ENCODE results near the gene C11orf52.

C11orf52 gene

GRCh38 chr11:111939836-111940604, 21.3 kb downstream of the C11orf52 start:
- DNase-seq, result peak; percentile 92

DNA sequence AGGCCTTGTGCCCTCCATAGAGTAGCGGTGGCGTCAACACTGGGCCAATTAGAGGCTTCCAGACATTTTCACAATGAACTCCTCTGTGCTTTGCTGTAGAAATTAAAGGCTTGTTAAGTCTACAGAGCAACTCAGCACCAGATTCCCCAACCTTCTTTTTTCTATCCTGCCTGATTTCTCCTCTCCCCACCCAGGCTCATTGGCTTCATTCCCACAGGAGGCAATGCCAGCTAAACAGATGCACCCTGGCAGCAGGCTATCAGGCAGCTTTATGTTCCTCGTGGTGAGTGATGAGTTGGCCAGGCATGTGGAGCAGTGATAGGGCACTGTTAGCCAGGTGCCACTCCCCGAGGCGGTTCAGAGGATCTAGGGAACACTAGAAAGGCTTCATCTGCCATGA, 23.2 kb downstream of the C11orf52 start:
- DNase-seq, result no peak

- DNase-seq, result no peak
These were observed 24.1 kb downstream of the C11orf52 start for GRCh38 chr11:111942829-111943228.

DNA sequence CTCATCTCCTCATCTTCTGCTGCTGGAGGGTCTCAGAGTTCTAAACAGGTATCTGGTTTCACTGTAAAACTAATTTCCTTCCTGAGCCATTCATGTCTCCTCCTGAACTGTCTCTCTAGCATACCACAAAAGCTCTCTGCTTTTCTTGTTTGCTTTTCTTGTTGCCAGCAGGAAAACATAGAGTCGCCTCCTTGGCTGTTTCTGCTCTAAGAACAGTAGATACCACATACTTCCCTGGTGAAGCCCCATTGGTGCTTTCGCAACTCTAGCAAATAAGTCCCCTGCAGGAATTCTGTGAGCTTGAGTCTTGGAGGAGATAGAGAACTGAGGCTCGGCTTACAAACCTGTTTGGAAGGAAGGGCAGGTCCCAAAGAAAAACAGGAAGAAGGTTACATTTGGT, 25.4 kb downstream of the C11orf52 start:
- peak; percentile 76 for DNase-seq

DNA sequence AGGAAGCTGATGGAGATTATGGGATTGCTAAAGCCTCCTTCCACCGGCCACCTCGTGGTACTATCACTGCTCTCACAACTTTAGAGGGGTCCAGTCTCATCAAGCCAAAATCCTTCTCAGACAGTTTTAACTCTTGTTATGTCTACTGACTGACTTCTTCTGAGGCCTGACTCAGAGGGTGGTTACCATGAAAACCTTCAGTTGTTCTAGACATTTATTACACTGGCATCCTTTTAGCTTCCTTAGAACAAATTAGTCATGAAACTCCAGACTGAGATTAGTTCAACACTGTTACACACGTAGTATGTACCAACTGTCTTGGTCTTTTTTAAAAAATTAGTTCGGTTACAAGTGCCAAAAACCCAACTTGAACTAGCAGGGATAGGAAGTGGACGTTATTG, 25.9 kb downstream of the C11orf52 start:
- peak; percentile 85 for DNase-seq

- no peak for DNase-seq
These were observed 26.5 kb downstream of the C11orf52 start for GRCh38 chr11:111945198-111945597.

- no peak for DNase-seq
These were observed 27.8 kb downstream of the C11orf52 start for GRCh38 chr11:111946499-111946898.

GRCh38 chr11:111947143-111947542, 28.4 kb downstream of the C11orf52 start:
- no peak for DNase-seq

- DNase-seq, result no peak
These were observed 31.1 kb downstream of the C11orf52 start for GRCh38 chr11:111949519-111950426.

- DNase-seq, result no peak
These were observed 32.9 kb downstream of the C11orf52 start for GRCh38 chr11:111951565-111951964.

GRCh38 chr11:111954154-111954553, 35.4 kb downstream of the C11orf52 start:
- no peak for DNase-seq

DNA sequence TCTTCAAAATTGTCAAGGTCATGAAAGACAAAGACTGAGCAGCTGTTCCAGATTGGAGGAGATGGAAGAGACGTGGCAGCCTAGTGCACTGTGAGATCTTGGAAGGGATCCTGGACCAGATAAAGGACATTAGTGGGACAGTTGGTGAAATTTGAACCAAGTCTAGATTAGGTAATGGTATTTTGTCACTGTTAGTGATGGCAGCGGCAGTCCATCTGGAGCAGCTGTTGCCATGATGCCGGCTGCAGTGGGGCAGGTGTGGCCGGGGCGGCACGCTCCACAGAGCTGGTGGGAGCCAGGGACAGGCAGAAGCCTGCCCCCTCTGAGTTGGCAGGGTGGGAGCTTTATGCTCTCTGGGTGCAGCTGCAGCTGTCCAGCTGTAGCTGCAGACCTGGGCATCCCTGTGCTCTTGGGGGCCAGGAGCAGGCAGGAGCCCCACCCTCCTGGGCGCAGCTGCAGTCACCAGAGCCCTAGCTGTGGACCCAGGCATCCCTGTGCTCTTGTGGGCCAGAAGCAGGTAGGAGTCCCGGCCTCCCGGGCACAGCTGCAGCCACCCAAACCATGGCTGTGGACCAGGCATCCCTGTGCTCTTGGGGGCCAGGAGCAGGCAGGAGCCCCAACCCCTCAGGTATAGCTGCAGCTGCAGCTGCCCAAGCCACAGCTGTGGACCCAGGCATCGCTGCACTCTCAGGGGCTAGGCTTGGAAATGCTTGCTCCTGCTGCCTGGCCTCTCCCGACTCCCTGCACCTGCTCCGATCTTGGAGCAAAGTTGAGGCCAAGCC, 39.1 kb downstream of the C11orf52 start:
- DNase-seq, result no peak

DNA sequence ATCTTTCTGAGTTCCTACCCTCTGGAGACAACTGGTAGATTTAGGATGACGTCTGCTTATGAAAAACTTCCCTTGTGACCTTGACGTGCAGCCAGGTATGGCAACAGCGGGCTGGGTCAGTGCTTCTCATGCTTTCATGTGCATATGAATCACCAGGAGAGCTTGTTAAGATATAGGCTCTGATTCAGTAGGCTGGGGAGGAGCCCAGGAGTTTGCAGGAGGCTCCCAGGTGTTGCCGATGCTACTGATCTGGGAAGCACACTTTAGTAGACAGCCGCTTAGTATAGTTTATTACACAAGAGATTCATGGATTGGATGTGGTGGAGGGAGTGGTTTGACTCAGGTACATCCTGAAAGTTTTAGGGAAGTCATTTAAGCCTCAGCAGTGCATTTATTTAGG, 42.2 kb downstream of the C11orf52 start:
- DNase-seq, result peak; percentile 16

GRCh38 chr11:111961389-111962300, 42.9 kb downstream of the C11orf52 start:
- no peak for DNase-seq

DNA sequence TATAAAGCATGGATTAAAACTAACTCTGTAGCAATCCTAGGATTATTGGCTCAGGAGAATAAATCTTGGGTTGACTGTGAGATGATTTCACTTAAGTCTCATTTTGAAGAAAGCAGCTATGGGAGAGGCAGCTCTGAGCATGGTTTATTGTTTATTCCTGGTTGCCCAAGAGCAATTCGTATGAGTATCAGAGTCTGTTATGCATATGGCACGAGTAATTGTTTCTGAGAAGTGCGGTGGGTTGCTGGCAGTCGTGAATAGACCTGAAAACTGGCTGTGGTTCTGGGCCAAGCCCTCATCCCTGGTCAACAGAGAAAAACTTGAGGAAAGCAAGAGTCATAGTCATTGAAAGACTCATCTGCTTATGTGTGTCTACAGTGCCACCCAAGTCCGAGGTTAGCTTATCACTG, 45.2 kb downstream of the C11orf52 start:
- no peak for DNase-seq

DNA sequence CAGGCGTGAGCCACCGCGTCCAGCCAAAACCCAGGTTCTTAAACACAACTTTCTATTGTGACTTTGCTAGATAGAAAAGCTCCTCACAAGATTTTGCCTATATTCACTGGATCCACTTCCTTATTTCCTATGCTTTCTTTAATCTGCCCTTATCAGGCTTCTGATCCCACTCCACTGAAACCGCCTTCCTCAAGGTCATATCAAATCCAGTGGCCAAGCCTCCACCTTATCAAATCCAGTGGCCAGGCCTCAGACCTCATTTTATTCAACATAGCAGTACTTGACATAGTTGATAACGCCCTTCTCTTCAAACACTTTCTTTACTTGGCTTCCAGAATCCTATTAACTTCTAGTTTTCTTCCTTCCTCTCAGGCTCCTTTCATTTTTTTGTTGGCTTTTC, 48.0 kb downstream of the C11orf52 start:
- no peak for DNase-seq

DNA sequence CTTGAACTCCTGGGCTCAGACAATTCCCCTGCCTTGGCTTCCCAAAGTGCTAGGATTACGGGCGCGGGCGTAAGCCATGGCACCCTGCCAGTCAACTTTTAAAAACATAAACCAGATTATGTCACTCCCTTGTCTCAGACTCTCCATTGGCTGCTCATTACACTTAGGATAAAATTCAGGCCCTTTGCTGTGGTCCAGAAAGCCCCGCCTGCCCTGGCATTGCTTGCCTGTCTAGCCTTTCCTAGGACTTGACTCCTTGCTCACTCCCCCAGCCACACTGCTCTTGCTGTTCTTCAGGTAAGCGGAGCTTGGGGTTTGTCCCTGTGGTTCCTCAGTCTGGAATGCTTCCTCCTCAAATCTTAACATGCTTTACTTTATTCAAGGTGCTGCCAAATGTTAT, 48.9 kb downstream of the C11orf52 start:
- no peak for DNase-seq

GRCh38 chr11:111969344-111969743, 50.6 kb downstream of the C11orf52 start:
- DNase-seq, result no peak

- no peak for DNase-seq
These were observed 55.7 kb downstream of the C11orf52 start for GRCh38 chr11:111974446-111974845.

- no peak for DNase-seq
These were observed 56.5 kb downstream of the C11orf52 start for GRCh38 chr11:111975076-111975806.

- DNase-seq, result no peak
These were observed 57.5 kb downstream of the C11orf52 start for GRCh38 chr11:111976119-111976766.

Measured in fibroblast of upper back skin (primary cell).